PC-3 (cell line): ENCODE measurements around the gene CHEK2. TPM values are rescaled to one million over a fixed set of nuclear protein-coding genes. Genes with fewer than 3 reads are reported as not detected.
"Not testable (repeated sequence)": the region's sequence is repeated elsewhere in the genome, so short reads cannot be mapped to it uniquely, and the experiment has no call there.

Experiments used
- ATAC-seq: fragments of 200-7000 bp; cut with Tn5 transposase; 2 replicates; pipeline ENCODE4 v1.9.1; 2020; ENCODE audit warnings: mild to moderate bottlenecking, moderate library complexity
- BruUV-seq: library from RNA; stranded (reverse); fragments of 400-500 nt; replicated peaks from 2 replicates; lab custom pipeline; 2021; lab: Mats Ljungman, UMichigan
- CTCF ChIA-PET: fragments of 300-600 bp; sonication (Branson Sonifier 250); formaldehyde crosslinking; loops from one replicate; lab custom pipeline; 2022; ENCODE audit warnings: antibody characterized with exemption; lab: Charles Lee
- POLR2A ChIA-PET: fragments of 300-600 bp; sonication (Branson Sonifier 250); formaldehyde crosslinking; loops from one replicate; lab custom pipeline; 2022; ENCODE audit warnings: antibody characterized with exemption; ENCODE audit not compliant: unreplicated experiment; lab: Charles Lee
- DNase-seq: peaks from one replicate; pipeline ENCODE4 v3.0.0-alpha.2; 2015
- H2AFZ ChIP-seq: fragments of 300-600 bp; sonication (generic); 2 replicates; pipeline ENCODE4 v1.6.0; 2016; ENCODE audit warnings: antibody characterized with exemption, low read length
- H3F3A ChIP-seq: fragments of 300-600 bp; sonication (generic); one replicate; pipeline ENCODE4 v1.6.0; 2017; ENCODE audit warnings: antibody characterized with exemption, low read length, control low read depth, mild to moderate bottlenecking; ENCODE audit not compliant: unreplicated experiment
- H3K27ac ChIP-seq: fragments of 300-600 bp; sonication (generic); 2 replicates; pipeline ENCODE4 v1.5.1; 2016; ENCODE audit warnings: mild to moderate bottlenecking, low read length
- H3K27me3 ChIP-seq: fragments of 300-600 bp; sonication (generic); 2 replicates; pipeline ENCODE4 v1.6.1; 2016; ENCODE audit warnings: low read length, mixed read lengths
- H3K36me3 ChIP-seq: fragments of 300-600 bp; sonication (generic); 2 replicates; pipeline ENCODE4 v1.6.1; 2016; ENCODE audit warnings: low read depth, mixed run types, low read length, mixed read lengths
- H3K4me1 ChIP-seq: fragments of 300-600 bp; sonication (generic); 2 replicates; pipeline ENCODE4 v1.5.1; 2016; ENCODE audit warnings: low read length; ENCODE audit not compliant: insufficient read depth
- H3K4me2 ChIP-seq: fragments of 300-600 bp; sonication (generic); 2 replicates; pipeline ENCODE4 v1.6.0; 2016; ENCODE audit warnings: low read length
- H3K4me3 ChIP-seq: fragments of 300-600 bp; sonication (generic); 2 replicates; pipeline ENCODE4 v1.5.1; 2016; ENCODE audit warnings: mild to moderate bottlenecking, low read length, mixed read lengths
- H3K79me2 ChIP-seq: fragments of 300-600 bp; sonication (generic); 2 replicates; pipeline ENCODE4 v1.6.1; 2017; ENCODE audit warnings: low read length, mixed read lengths
- H3K9ac ChIP-seq: fragments of 300-600 bp; sonication (generic); 2 replicates; pipeline ENCODE4 v1.6.0; 2016; ENCODE audit warnings: mild to moderate bottlenecking, low read length
- H3K9me2 ChIP-seq: fragments of 300-600 bp; sonication (generic); replicated peaks from 2 replicates; pipeline ENCODE4 v1.6.1; 2016; ENCODE audit warnings: mixed run types, low read length, mixed read lengths
- H3K9me3 ChIP-seq: fragments of 300-600 bp; sonication (generic); 2 replicates; pipeline ENCODE4 v1.6.1; 2016; ENCODE audit warnings: low read length, mixed read lengths
- H4K20me1 ChIP-seq: fragments of 300-600 bp; sonication (generic); 2 replicates; pipeline ENCODE4 v1.6.1; 2016; ENCODE audit warnings: low read length, mixed read lengths
- CTCF ChIP-seq: fragments of 300-600 bp; sonication (generic); conservative IDR thresholded peaks from 2 replicates; pipeline ENCODE4 v1.5.1; 2017; ENCODE audit warnings: antibody characterized with exemption, low read depth, mild to moderate bottlenecking, low read length
- EZH2 ChIP-seq: fragments of 300-600 bp; sonication (generic); IDR thresholded peaks from one replicate; pipeline ENCODE4 v1.6.1; 2017; ENCODE audit warnings: antibody characterized with exemption, mild to moderate bottlenecking, low read length; ENCODE audit not compliant: unreplicated experiment
- EZH2phosphoT487 ChIP-seq: fragments of 300-600 bp; sonication (generic); IDR thresholded peaks from 2 replicates; pipeline ENCODE4 v1.6.1; 2018; ENCODE audit warnings: mild to moderate bottlenecking, antibody characterized with exemption, low read length, borderline replicate concordance
- intact Hi-C: fragments of 100-400 bp; cut with micrococcal nuclease; formaldehyde crosslinking; loops from 2 replicates; pipeline ENCODE4 v1.9.0; 2023
- total RNA-seq: library from RNA; depleted of rRNA; stranded (reverse); fragments of >200 nt; gene quantifications from 2 replicates; pipeline ENCODE4 v1.2.3, GENCODE V29; 2014

CHEK2 gene
- total RNA-seq, 1 experiment from 2014 or later: 21.0 TPM

DNA sequence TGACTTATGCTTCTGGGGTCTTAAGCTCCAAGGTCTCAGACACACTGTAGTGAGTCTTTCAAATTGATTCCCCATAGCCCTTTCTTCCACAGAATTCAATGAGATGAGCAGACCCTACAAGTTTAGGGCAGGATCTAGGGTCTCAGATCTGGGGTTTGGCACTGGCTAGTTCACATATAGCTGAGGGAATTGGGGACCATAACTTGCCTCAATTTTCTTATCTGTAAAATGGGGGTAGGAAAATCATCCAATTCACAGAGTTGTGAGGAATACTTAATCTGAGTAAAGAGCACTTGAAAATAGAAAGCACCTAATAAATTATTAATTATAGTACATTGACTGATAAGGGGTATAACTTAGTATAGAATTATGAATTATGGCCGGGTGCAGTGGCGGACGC, 25.0 kb upstream of the CHEK2 start:
- Histone ChIP-seq H3K9me3 (no peaks in the 10 kb centered on the region), H3K79me2 (no peaks in the 10 kb centered on the region), H3K4me3 (no peak overlapping the region), H4K20me1 (no peaks in the 10 kb centered on the region), H3K27ac (no peak overlapping the region), H3K27me3 (no peaks in the 10 kb centered on the region), H3K9ac (no peak overlapping the region), H3K9me2 (no peaks in the 10 kb centered on the region), H3K4me1 (no peaks in the 10 kb centered on the region), H3K36me3 (no peaks in the 10 kb centered on the region), H3K4me2 (no peak overlapping the region), H3F3A (no peaks in the 10 kb centered on the region), H2AFZ (no peak overlapping the region)
- no peak for ATAC-seq
- intact Hi-C loops: no loop called here
- TF ChIP-seq EZH2 (no peak), CTCF (no peak)
- ChIA-PET POLR2A (no interaction called here), CTCF (no interaction called here)
- no TSS peak for BruUV-seq
- DNase-seq: no peak

GRCh38 chr22:28762000-28762399, 20.4 kb upstream of the CHEK2 start:
- H3K4me2 ChIP-seq, H3K9me2 ChIP-seq, H3K9ac ChIP-seq, H3K4me3 ChIP-seq, intact Hi-C loops, BruUV-seq, H3K9me3 ChIP-seq, H3K79me2 ChIP-seq, H3K4me1 ChIP-seq, ATAC-seq, H3K27ac ChIP-seq, H3K27me3 ChIP-seq, H2AFZ ChIP-seq, DNase-seq, H3K36me3 ChIP-seq, H4K20me1 ChIP-seq, POLR2A ChIA-PET, H3F3A ChIP-seq, CTCF ChIA-PET: not testable (repeated sequence)

- intact Hi-C loops: no loop called here
- H3F3A ChIP-seq: no peaks in the 10 kb centered on the region
- no peaks in the 10 kb centered on the region for H3K9me3 ChIP-seq
- TF ChIP-seq EZH2phosphoT487: no peak
- TF ChIP-seq CTCF: no peak
- TF ChIP-seq EZH2: no peak
- ATAC-seq (no peak), DNase-seq (no peak)
- no peaks in the 10 kb centered on the region for H3K79me2 ChIP-seq
- ChIA-PET CTCF (no interaction called here), POLR2A (interaction anchor here (0.6 kb wide), 1 partner anchor 580 kb away, joined by 4 read pairs; no protein-coding TSS in a partner anchor)
- H3K4me3 ChIP-seq: no peak overlapping the region
- H3K36me3 ChIP-seq: no peaks in the 10 kb centered on the region
- no peak overlapping the region for H3K4me2 ChIP-seq
- BruUV-seq: no TSS peak
- no peaks in the 10 kb centered on the region for H3K9me2 ChIP-seq
- H3K9ac ChIP-seq: no peak overlapping the region
- H4K20me1 ChIP-seq: no peaks in the 10 kb centered on the region
- H3K4me1 ChIP-seq: no peaks in the 10 kb centered on the region
- H3K27ac ChIP-seq: no peak overlapping the region
- H2AFZ ChIP-seq: no peak overlapping the region
- H3K27me3 ChIP-seq: no peaks in the 10 kb centered on the region
These were observed 19.8 kb upstream of the CHEK2 start for GRCh38 chr22:28761449-28761755.
